H1 (cell line): ENCODE data around the gene GPR137. TPM values are rescaled to one million over a fixed set of nuclear protein-coding genes. Genes with fewer than 3 reads are reported as not detected.

Experiments
- CTCF ChIA-PET: fragments of 300-600 bp; sonication (Branson Sonifier 250); formaldehyde crosslinking; loops from one replicate; lab custom pipeline; 2021; ENCODE audit not compliant: partially characterized antibody; lab: Charles Lee
- POLR2A ChIA-PET: fragments of 300-600 bp; sonication (Branson Sonifier 250); formaldehyde crosslinking; loops from one replicate; lab custom pipeline; 2021; ENCODE audit warnings: inconsistent platforms; ENCODE audit not compliant: partially characterized antibody; lab: Charles Lee
- DNase-seq, 2 experiments: peaks; one replicate each; pipeline versions ENCODE4 v3.0.0 to v3.0.0-alpha.2; 2010 to 2022; ENCODE audit warnings: low spot score in 2 of 2, low read depth in 1 of 2, mixed read lengths in 1 of 2
- FAIRE-seq: peaks from 2 replicates; lab custom pipeline; 2011; peaks lifted over from hg19 to GRCh38; lab: Jason Lieb, UNC
- H2AFZ ChIP-seq: 2 replicates; pipeline ENCODE4 v1.8.1; 2012; ENCODE audit warnings: low read length, inconsistent platforms
- H2AK5ac ChIP-seq: 2 replicates; pipeline ENCODE4 v1.6.1; 2013; ENCODE audit warnings: low read depth, low read length
- H2BK120ac ChIP-seq: replicated peaks from 2 replicates; pipeline ENCODE3; 2013; ENCODE audit warnings: low read depth, low read length, inconsistent platforms
- H2BK12ac ChIP-seq: 2 replicates; pipeline ENCODE4 v1.6.1; 2013; ENCODE audit warnings: low read depth, low read length
- H2BK15ac ChIP-seq: 2 replicates; pipeline ENCODE4 v1.6.1; 2013; ENCODE audit warnings: low read length
- H2BK20ac ChIP-seq: 2 replicates; pipeline ENCODE4 v1.6.1; 2013; ENCODE audit warnings: low read length
- H2BK5ac ChIP-seq: 2 replicates; pipeline ENCODE4 v1.6.1; 2013; ENCODE audit warnings: low read depth, low read length
- H3K14ac ChIP-seq: 2 replicates; pipeline ENCODE4 v1.6.1; 2013; ENCODE audit warnings: inconsistent platforms; ENCODE audit not compliant: insufficient read length
- H3K18ac ChIP-seq: 2 replicates; pipeline ENCODE4 v1.6.1; 2013; ENCODE audit warnings: low read length; ENCODE audit errors: extremely low read depth
- H3K23ac ChIP-seq: 2 replicates; pipeline ENCODE4 v1.6.1; 2013; ENCODE audit warnings: inconsistent platforms; ENCODE audit not compliant: insufficient read length
- H3K23me2 ChIP-seq: 2 replicates; pipeline ENCODE4 v1.6.1; 2013; ENCODE audit warnings: low read depth, low read length
- H3K27ac ChIP-seq: 2 replicates; pipeline ENCODE4 v1.6.1; 2011; ENCODE audit warnings: low read depth, low read length, inconsistent platforms
- H3K27me3 ChIP-seq, 4 experiments: replicated peaks in 1 of 4; 1 replicate in 1 of 4; 2 replicates in 3 of 4; pipeline versions ENCODE4 v1.6.1 to v1.8.1; 2011 to 2013; ENCODE audit warnings: low read length in 3 of 4, mild to moderate bottlenecking in 3 of 4, inconsistent platforms in 2 of 4, mixed read lengths in 2 of 4, moderate library complexity in 1 of 4; ENCODE audit not compliant: control insufficient read depth in 3 of 4, insufficient read depth in 3 of 4; ENCODE audit errors: extremely low read depth in 1 of 4
- H3K36me3 ChIP-seq, 4 experiments: 2 replicates each; pipeline versions ENCODE4 v1.6.1 to v1.8.1; 2011 to 2013; ENCODE audit warnings: mild to moderate bottlenecking in 4 of 4, low read length in 3 of 4, moderate library complexity in 2 of 4, control low read depth in 1 of 4, inconsistent platforms in 1 of 4; ENCODE audit not compliant: insufficient read depth in 4 of 4, control insufficient read depth in 2 of 4
- H3K4ac ChIP-seq: replicated peaks from 2 replicates; pipeline ENCODE3; 2013; ENCODE audit warnings: low read length, low read depth, mixed read lengths, inconsistent platforms; ENCODE audit not compliant: insufficient read length
- H3K4me1 ChIP-seq, 4 experiments: replicated peaks in 1 of 4; 1 replicate in 1 of 4; 2 replicates in 3 of 4; pipeline versions ENCODE4 v1.6.1 to v1.8.1; 2011 to 2013; ENCODE audit warnings: low read length in 3 of 4, inconsistent platforms in 2 of 4, mixed read lengths in 1 of 4; ENCODE audit not compliant: insufficient read depth in 4 of 4, control insufficient read depth in 3 of 4
- H3K4me2 ChIP-seq, 2 experiments: 2 replicates each; pipeline versions ENCODE4 v1.6.1 to v1.8.1; 2011 to 2013; ENCODE audit warnings: low read depth in 2 of 2, low read length in 2 of 2, control low read depth in 1 of 2, inconsistent platforms in 1 of 2, mild to moderate bottlenecking in 1 of 2; ENCODE audit not compliant: insufficient read depth in 1 of 2
- H3K4me3 ChIP-seq, 4 experiments: fragments of 200-600, 300-600 bp in 1 of 4; sonication (generic), shearing (Covaris generic), sonication (Bioruptor Twin) in 1 of 4; 2 replicates each; pipeline versions ENCODE4 v1.5.1 to v1.8.1; 2011 to 2016; ENCODE audit warnings: low read length in 4 of 4, low read depth in 3 of 4, control low read depth in 2 of 4, inconsistent platforms in 2 of 4, mild to moderate bottlenecking in 2 of 4, mixed read lengths in 1 of 4, moderate library complexity in 1 of 4; ENCODE audit not compliant: insufficient read depth in 2 of 4; ENCODE audit errors: extremely low read depth in 1 of 4
- H3K56ac ChIP-seq: replicated peaks from 2 replicates; pipeline ENCODE3; 2013; ENCODE audit warnings: low read depth, mild to moderate bottlenecking, mixed read lengths, low read length, inconsistent platforms; ENCODE audit not compliant: insufficient read length
- H3K79me1 ChIP-seq: 2 replicates; pipeline ENCODE4 v1.6.1; 2013; ENCODE audit warnings: low read depth, low read length, control low read depth
- H3K79me2 ChIP-seq, 2 experiments: 2 replicates each; pipeline versions ENCODE4 v1.6.1 to v1.8.1; 2012 to 2013; ENCODE audit warnings: low read length in 2 of 2, mild to moderate bottlenecking in 2 of 2, inconsistent platforms in 1 of 2; ENCODE audit not compliant: insufficient read depth in 2 of 2, control insufficient read depth in 1 of 2
- H3K9ac ChIP-seq, 4 experiments: replicated peaks in 1 of 4; 1 replicate in 1 of 4; 2 replicates in 3 of 4; pipeline versions ENCODE4 v1.6.1 to v1.8.1; 2011 to 2013; ENCODE audit warnings: low read depth in 3 of 4, low read length in 3 of 4, control low read depth in 2 of 4, mild to moderate bottlenecking in 2 of 4, moderate library complexity in 2 of 4, inconsistent platforms in 1 of 4; ENCODE audit errors: extremely low read depth in 1 of 4
- H3K9me3 ChIP-seq, 2 experiments: 2 replicates each; pipeline versions ENCODE4 v1.6.1 to v1.8.1; 2012 to 2013; ENCODE audit warnings: mild to moderate bottlenecking in 2 of 2, moderate library complexity in 2 of 2, control low read depth in 1 of 2, inconsistent platforms in 1 of 2, low read depth in 1 of 2, low read length in 1 of 2, mixed read lengths in 1 of 2; ENCODE audit not compliant: insufficient read depth in 2 of 2
- H4K20me1 ChIP-seq, 2 experiments: replicated peaks in 1 of 2; 2 replicates each; pipeline versions ENCODE3 to v1.8.1; 2011 to 2013; ENCODE audit warnings: inconsistent platforms in 2 of 2, low read length in 2 of 2, mild to moderate bottlenecking in 1 of 2; ENCODE audit not compliant: insufficient read depth in 2 of 2, control insufficient read depth in 1 of 2
- H4K5ac ChIP-seq: 2 replicates; pipeline ENCODE4 v1.6.1; 2013; ENCODE audit warnings: low read length, low read depth, mixed read lengths, inconsistent platforms; ENCODE audit not compliant: insufficient read length
- H4K8ac ChIP-seq: 2 replicates; pipeline ENCODE4 v1.8.0; 2013; ENCODE audit warnings: mild to moderate bottlenecking, moderate library complexity, low read length, inconsistent platforms; ENCODE audit not compliant: insufficient read depth; ENCODE audit errors: extremely low read depth
- H4K91ac ChIP-seq: replicated peaks from 2 replicates; pipeline ENCODE3; 2013; ENCODE audit warnings: low read length, mixed read lengths, inconsistent platforms; ENCODE audit not compliant: insufficient read length
- ATF3 ChIP-seq: IDR thresholded peaks from 2 replicates; pipeline ENCODE4 v1.6.1; 2011; ENCODE audit warnings: low read depth, mild to moderate bottlenecking, low read length; ENCODE audit not compliant: insufficient read depth
- BCL11A ChIP-seq, 2 experiments: IDR thresholded peaks; one replicate each; pipeline ENCODE4 v1.6.1; 2011; ENCODE audit warnings: low read depth in 2 of 2, low read length in 2 of 2, mild to moderate bottlenecking in 2 of 2
- CTCF ChIP-seq, 3 experiments: IDR thresholded peaks; 1 replicate in 2 of 3; 2 replicates in 1 of 3; pipeline versions ENCODE4 v1.5.1 to v1.6.1; 2011; ENCODE audit warnings: low read length in 3 of 3, mild to moderate bottlenecking in 3 of 3, inconsistent platforms in 2 of 3, low read depth in 1 of 3, moderate library complexity in 1 of 3; ENCODE audit not compliant: insufficient read depth in 1 of 3; ENCODE audit errors: control extremely low read depth in 1 of 3
- PHF8 ChIP-seq: fragments of 200-600 bp; sonication (generic); conservative IDR thresholded peaks from 2 replicates; pipeline ENCODE4 v1.7.1; 2012; ENCODE audit warnings: low read depth, mild to moderate bottlenecking, inconsistent platforms, low read length, moderate library complexity
- POU5F1 ChIP-seq: IDR thresholded peaks from 2 replicates; pipeline ENCODE4 v1.6.1; 2011; ENCODE audit warnings: low read depth, mild to moderate bottlenecking, low read length, moderate library complexity
- SIN3A ChIP-seq, 2 experiments: IDR thresholded peaks in 1 of 2; conservative IDR thresholded peaks in 1 of 2; 2 replicates each; pipeline ENCODE4 v1.6.1; 2011 to 2012; ENCODE audit warnings: low read length in 2 of 2, improper control_type of control experiment in 1 of 2, low read depth in 1 of 2, mild to moderate bottlenecking in 1 of 2
- SIRT6 ChIP-seq: IDR thresholded peaks from one replicate; pipeline ENCODE4 v1.7.1; 2012; ENCODE audit warnings: low read length, inconsistent platforms
- SP1 ChIP-seq: IDR thresholded peaks from 2 replicates; pipeline ENCODE4 v1.6.1; 2011; ENCODE audit warnings: low read depth, low read length
- SP4 ChIP-seq: IDR thresholded peaks from 2 replicates; pipeline ENCODE4 v1.6.1; 2012; ENCODE audit warnings: low read length, inconsistent platforms
- ZNF274 ChIP-seq: IDR thresholded peaks from 2 replicates; pipeline ENCODE4 v1.7.0; 2012; ENCODE audit warnings: low read length, borderline replicate concordance; ENCODE audit errors: extremely low read depth
- WGBS, 2 experiments: shearing (Covaris generic) in 1 of 2; methylation state at CpG; one replicate each; pipeline versions ENCODE4 v1.1.6 to v1.1.7; 2013 to 2015; ENCODE audit warnings: low lambda C conversion rate in 2 of 2, mixed read lengths in 2 of 2, inconsistent platforms in 1 of 2, low coverage in 1 of 2, missing lambda C conversion rate in 1 of 2; ENCODE audit not compliant: insufficient replicate concordance in 2 of 2, insufficient coverage in 1 of 2, insufficient read length in 1 of 2; ENCODE audit errors: extremely low coverage in 1 of 2, missing lambda C conversion rate in 1 of 2; 5-methylcytosine and 5-hydroxymethylcytosine counted together
- polyA plus RNA-seq, 7 experiments: library from polyadenylated mRNA; depleted of rRNA in 3 of 7; stranded (reverse) in 5 of 7; unstranded in 2 of 7; fragments of >200 nt in 5 of 7; fragments of 200-250 nt in 2 of 7; gene quantifications; 1 replicate in 5 of 7; 2 replicates in 1 of 7; 4 replicates in 1 of 7; pipeline versions ENCODE4 v1.2.1 to v1.2.3, GENCODE V29; 2011 to 2013; ENCODE audit warnings: missing spikeins in 2 of 7, mixed read lengths in 2 of 7
- total RNA-seq: library from RNA; stranded (reverse); fragmentation: NEBNext Ultra II Directional; extraction: Animal tissue kit (Norgen Biotek cat#: 25700); gene quantifications from 2 replicates; pipeline ENCODE4 v1.2.1, GENCODE V29; 2021

Gene GPR137
- total and polyA plus RNA-seq, 2 of the 8 experiments (the other 6 are each of a cell fraction or from before 2014, with no cell fraction given) = 36.2 to 37.8 TPM

GRCh38 chr11:64241241-64241490 lies 44.5 kb upstream of the GPR137 start:
- Histone ChIP-seq H3K79me2 (peaks cover 6 to 19% of the 10 kb centered on the region in 2 experiments; a peak in 3 of 4 replicates), H3K18ac (peak overlapping the region; percentile 99), H3K27me3 (no peaks in the 10 kb centered on the region), H2BK15ac (no peak overlapping the region), H2AFZ (no peak overlapping the region), H3K4me1 (peaks cover 0 to 18% (median 12%) of the 10 kb centered on the region in 4 experiments; a peak in 6 of 7 replicates), H3K4ac (no peak overlapping the region), H4K20me1 (peaks cover 0 to 13% of the 10 kb centered on the region in 2 experiments), H3K4me2 (peak overlapping the region; percentile 82 to 85), H3K27ac (peak overlapping the region; percentile 87), H3K14ac (no peak overlapping the region), H3K9me3 (no peaks in the 10 kb centered on the region), H3K23me2 (peaks cover 16% of the 10 kb centered on the region), H2BK5ac (peak overlapping the region; percentile 88; the same call in 1 of the 2 replicates), H3K9ac (peak overlapping the region; percentile 72 to 85 (median 76)), H4K8ac (peak overlapping the region; percentile 81; the same call in 1 of the 2 replicates), H4K91ac (peak overlapping the region; percentile 65), H3K36me3 (peaks cover 0 to 19% (median 7%) of the 10 kb centered on the region in 4 experiments; a peak in 4 of 8 replicates), H2BK12ac (no peak overlapping the region), H3K56ac (peak overlapping the region; percentile 57), H3K79me1 (peaks cover 6% of the 10 kb centered on the region), H3K23ac (no peak overlapping the region), H2AK5ac (no peak overlapping the region), H2BK120ac (no peak overlapping the region), H2BK20ac (no peak overlapping the region), H4K5ac (no peak overlapping the region), H3K4me3 (peak overlapping the region; percentile 67 to 82 (median 78))
- POLR2A ChIA-PET = interaction anchor here (0.7 to 13.1 kb wide), 7 partner anchors 7 to 63 kb away, joined by 3 to 352 read pairs (median 43); partner anchors contain the start of genes DNAJC4, NUDT22, PLCB3 and STIP1
- CTCF ChIA-PET = interaction anchor here (1.0 kb wide), 2 partner anchors 10 to 14 kb away, joined by 3 to 4 read pairs; partner anchors contain the start of gene NUDT22
- WGBS, 2 experiments = no CpG with 5 or more reads among the region's 24 CpGs
- FAIRE-seq = no peak
- DNase-seq = peak in 1 of 2 experiments; percentile 100
- TF ChIP-seq ZNF274 (no peak), CTCF (IDR thresholded peaks at IDR 0.05; ENCODE audit: control extremely low read depth in 1 of 3, insufficient read depth in 1 of 3, low read depth in 1 of 3, low read length in 3 of 3) (no peak), POU5F1 (no peak), SP1 (0 out of 2 replicates have a peak, but pooled peaks have one; percentile 62), BCL11A (IDR thresholded peaks at IDR 0.05; ENCODE audit: low read depth in 2 of 2, low read length in 2 of 2) (no peak), SIRT6 (no peak), SIN3A (conservative IDR thresholded peaks at IDR 0.05 in 1 of 2, IDR thresholded peaks at IDR 0.05 in 1 of 2; ENCODE audit: low read depth in 1 of 2, low read length in 2 of 2) (no peak), ATF3 (no peak), PHF8 (no peak), SP4 (peak; percentile 22; the same call in 1 of the 2 replicates)
